A673 (cell line): ENCODE results near the gene ADI1. TPM values are rescaled to one million over a fixed set of nuclear protein-coding genes. Genes with fewer than 3 reads are reported as not detected.

Experiments
- BruUV-seq: library from RNA; stranded (reverse); fragments of 400-500 nt; replicated peaks from 2 replicates; lab custom pipeline; 2021; lab: Mats Ljungman, UMichigan
- CTCF ChIA-PET: fragments of 300-600 bp; sonication (Branson Sonifier 250); formaldehyde crosslinking; loops from one replicate; lab custom pipeline; 2022; ENCODE audit warnings: antibody characterized with exemption; lab: Charles Lee
- POLR2A ChIA-PET: fragments of 300-600 bp; sonication (Branson Sonifier 250); formaldehyde crosslinking; loops from one replicate; lab custom pipeline; 2022; ENCODE audit warnings: antibody characterized with exemption; ENCODE audit not compliant: low non-redundant PET; lab: Charles Lee
- DNase-seq: peaks from one replicate; pipeline ENCODE4 v3.0.0-alpha.2; 2015; ENCODE audit warnings: low spot score
- H3K27ac ChIP-seq: fragments of 200-600 bp; sonication (generic); 2 replicates; pipeline ENCODE4 v1.5.1; 2016; ENCODE audit warnings: mixed run types, low read depth, mild to moderate bottlenecking, mixed read lengths, antibody characterized with exemption, low read length; ENCODE audit not compliant: poor library complexity, severe bottlenecking
- H3K27me3 ChIP-seq: fragments of 200-600 bp; sonication (generic); replicated peaks from 2 replicates; pipeline ENCODE4 v1.6.1; 2017; ENCODE audit warnings: mixed run types, low read depth, mild to moderate bottlenecking, mixed read lengths, antibody characterized with exemption, low read length; ENCODE audit not compliant: insufficient read depth, poor library complexity
- H3K36me3 ChIP-seq: fragments of 200-600 bp; sonication (generic); 2 replicates; pipeline ENCODE4 v1.6.1; 2016; ENCODE audit warnings: mixed run types, mild to moderate bottlenecking, mixed read lengths, antibody characterized with exemption, low read length; ENCODE audit not compliant: insufficient read depth, poor library complexity, severe bottlenecking
- H3K4me1 ChIP-seq: fragments of 200-600 bp; sonication (generic); 2 replicates; pipeline ENCODE4 v1.6.1; 2017; ENCODE audit warnings: mixed run types, mild to moderate bottlenecking, mixed read lengths, antibody characterized with exemption, low read length; ENCODE audit not compliant: insufficient read depth, poor library complexity, severe bottlenecking
- H3K4me3 ChIP-seq: fragments of 200-600 bp; sonication (generic); 2 replicates; pipeline ENCODE4 v1.5.1; 2016; ENCODE audit warnings: low read depth, mixed run types, mild to moderate bottlenecking, mixed read lengths, low read length; ENCODE audit not compliant: poor library complexity, severe bottlenecking
- H3K9me3 ChIP-seq: fragments of 200-600 bp; sonication (generic); 2 replicates; pipeline ENCODE4 v1.6.1; 2016; ENCODE audit warnings: mixed run types, low read depth, mild to moderate bottlenecking, mixed read lengths, antibody characterized with exemption, low read length; ENCODE audit not compliant: poor library complexity, severe bottlenecking
- EZH2 ChIP-seq: fragments of 200-600 bp; sonication (generic); IDR thresholded peaks from 2 replicates; pipeline ENCODE4 v1.6.1; 2017; ENCODE audit warnings: borderline replicate concordance, low read depth, mild to moderate bottlenecking, mixed read lengths, antibody characterized with exemption, low read length; ENCODE audit not compliant: poor library complexity, severe bottlenecking
- intact Hi-C: fragments of 100-400 bp; cut with micrococcal nuclease; formaldehyde crosslinking; loops from one replicate; pipeline ENCODE4 v1.10.0; 2022; ENCODE audit not compliant: unreplicated experiment
- total RNA-seq: library from RNA; stranded (reverse); gene quantifications from 2 replicates; pipeline ENCODE4 v1.2.3, GENCODE V29; 2021
- TF ChIP-seq, protein P1 (sequence below): fragments of 300-800, 200-600 bp; sonication (generic); conservative IDR thresholded peaks from 2 replicates; pipeline ENCODE4 v1.5.1; 2017; ENCODE audit warnings: low read depth, mild to moderate bottlenecking, antibody characterized with exemption, low read length, moderate library complexity, mixed read lengths

ADI1 gene
- total RNA-seq, 1 experiment from 2014 or later = 68.3 TPM

- no TSS peak for BruUV-seq
- CTCF ChIA-PET = no interaction called here
Observed at GRCh38 chr2:3513026-3513810, 6.1 kb downstream of the ADI1 start.

GRCh38 chr2:3512086-3512485 is 7.2 kb downstream of the ADI1 start:
- Histone ChIP-seq H3K9me3 (no peaks in the 10 kb centered on the region), H3K27me3 (no peaks in the 10 kb centered on the region), H3K4me1 (no peaks in the 10 kb centered on the region), H3K4me3 (no peak overlapping the region), H3K36me3 (peaks cover 29% of the 10 kb centered on the region), H3K27ac (no peak overlapping the region)
- POLR2A ChIA-PET = no interaction called here
- intact Hi-C loops = no loop called here
- CTCF ChIA-PET = no interaction called here
- TF ChIP-seq, protein P1, sequence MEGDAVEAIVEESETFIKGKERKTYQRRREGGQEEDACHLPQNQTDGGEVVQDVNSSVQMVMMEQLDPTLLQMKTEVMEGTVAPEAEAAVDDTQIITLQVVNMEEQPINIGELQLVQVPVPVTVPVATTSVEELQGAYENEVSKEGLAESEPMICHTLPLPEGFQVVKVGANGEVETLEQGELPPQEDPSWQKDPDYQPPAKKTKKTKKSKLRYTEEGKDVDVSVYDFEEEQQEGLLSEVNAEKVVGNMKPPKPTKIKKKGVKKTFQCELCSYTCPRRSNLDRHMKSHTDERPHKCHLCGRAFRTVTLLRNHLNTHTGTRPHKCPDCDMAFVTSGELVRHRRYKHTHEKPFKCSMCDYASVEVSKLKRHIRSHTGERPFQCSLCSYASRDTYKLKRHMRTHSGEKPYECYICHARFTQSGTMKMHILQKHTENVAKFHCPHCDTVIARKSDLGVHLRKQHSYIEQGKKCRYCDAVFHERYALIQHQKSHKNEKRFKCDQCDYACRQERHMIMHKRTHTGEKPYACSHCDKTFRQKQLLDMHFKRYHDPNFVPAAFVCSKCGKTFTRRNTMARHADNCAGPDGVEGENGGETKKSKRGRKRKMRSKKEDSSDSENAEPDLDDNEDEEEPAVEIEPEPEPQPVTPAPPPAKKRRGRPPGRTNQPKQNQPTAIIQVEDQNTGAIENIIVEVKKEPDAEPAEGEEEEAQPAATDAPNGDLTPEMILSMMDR = no peak
- no peak for TF ChIP-seq EZH2
- BruUV-seq = no TSS peak
- no peak for DNase-seq

More at GRCh38 chr2:3513026-3513810, 6.1 kb downstream of the ADI1 start:
- Histone ChIP-seq H3K9me3 (no peaks in the 10 kb centered on the region), H3K4me1 (peaks cover 4% of the 10 kb centered on the region), H3K27me3 (no peaks in the 10 kb centered on the region), H3K4me3 (no peak overlapping the region), H3K36me3 (peaks cover 29% of the 10 kb centered on the region), H3K27ac (no peak overlapping the region)
- POLR2A ChIA-PET = no interaction called here
- TF ChIP-seq, protein P1 = no peak
- no peak for TF ChIP-seq EZH2
- intact Hi-C loops = no loop called here
- no peak for DNase-seq

DNA sequence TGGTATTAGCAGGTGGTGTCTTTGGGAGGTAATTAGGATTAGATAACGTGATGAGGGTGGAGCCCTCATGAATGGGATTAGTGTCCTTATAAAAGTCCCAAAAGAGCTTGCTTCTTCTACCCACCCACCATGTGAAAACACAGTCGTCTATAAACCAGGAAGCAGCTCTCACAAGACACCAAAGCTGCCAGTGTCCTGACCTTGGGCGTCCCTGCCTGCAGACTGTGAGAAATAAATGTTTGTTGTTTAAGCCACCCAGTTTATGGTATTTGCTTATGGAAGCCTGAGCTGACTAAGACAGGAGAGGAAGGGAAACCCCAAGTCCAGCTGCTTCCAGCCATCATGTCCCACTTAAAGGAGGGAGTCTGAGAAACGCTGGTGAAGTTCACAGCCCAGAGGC is 13.6 kb downstream of the ADI1 start:
- H3K27me3 ChIP-seq = no peaks in the 10 kb centered on the region
- H3K27ac ChIP-seq = no peak overlapping the region
- ChIA-PET CTCF (no interaction called here), POLR2A (no interaction called here)
- no TSS peak for BruUV-seq
- intact Hi-C loops = no loop called here
- no peak for TF ChIP-seq EZH2
- TF ChIP-seq, protein P1 = no peak
- H3K9me3 ChIP-seq = no peaks in the 10 kb centered on the region
- no peak for DNase-seq
- no peak overlapping the region for H3K4me3 ChIP-seq
- no peaks in the 10 kb centered on the region for H3K4me1 ChIP-seq
- H3K36me3 ChIP-seq = peaks cover 7% of the 10 kb centered on the region
